Measurements from ENCODE around the gene CSTF2T.
"Not testable (repeated sequence)": the region's sequence is repeated elsewhere in the genome, so short reads cannot be mapped to it uniquely, and the experiment has no call there.

Gene CSTF2T

GRCh38 chr10:51696251-51696650, 3.1 kb downstream of the CSTF2T start:
- no peak for DNase-seq (ENCODE audit: low spot score)

GRCh38 chr10:51694086-51694768, 5.2 kb downstream of the CSTF2T start:
- DNase-seq (ENCODE audit: low spot score): no peak

- DNase-seq (ENCODE audit: low spot score): no peak
Observed at GRCh38 chr10:51691135-51691534, 8.3 kb downstream of the CSTF2T start.

- DNase-seq (ENCODE audit: low spot score): no peak
Observed at GRCh38 chr10:51689536-51689935, 9.9 kb downstream of the CSTF2T start.

- DNase-seq (ENCODE audit: low spot score): not testable (repeated sequence)
Observed at GRCh38 chr10:51688826-51689225, 10.6 kb downstream of the CSTF2T start.

GRCh38 chr10:51687296-51687695, 12.1 kb downstream of the CSTF2T start:
- DNase-seq (ENCODE audit: low spot score): no peak

GRCh38 chr10:51685768-51686167, 13.6 kb downstream of the CSTF2T start:
- DNase-seq (ENCODE audit: low spot score): no peak

- no peak for DNase-seq (ENCODE audit: low spot score)
Observed at GRCh38 chr10:51683031-51683691, 16.2 kb downstream of the CSTF2T start.

- no peak for DNase-seq (ENCODE audit: low spot score)
Observed at GRCh38 chr10:51679841-51680240, 19.6 kb downstream of the CSTF2T start.

GRCh38 chr10:51675088-51675487, 24.3 kb downstream of the CSTF2T start:
- DNase-seq (ENCODE audit: low spot score): no peak

- no peak for DNase-seq (ENCODE audit: low spot score)
Observed at GRCh38 chr10:51672039-51672535, 27.3 kb downstream of the CSTF2T start.

GRCh38 chr10:51669041-51669440, 30.4 kb downstream of the CSTF2T start:
- no peak for DNase-seq (ENCODE audit: low spot score)

GRCh38 chr10:51668336-51668689, 31.1 kb downstream of the CSTF2T start:
- no peak for DNase-seq (ENCODE audit: low spot score)

GRCh38 chr10:51667678-51668335, 31.6 kb downstream of the CSTF2T start:
- no peak for DNase-seq (ENCODE audit: low spot score)

GRCh38 chr10:51666456-51666855, 32.9 kb downstream of the CSTF2T start:
- DNase-seq (ENCODE audit: low spot score): no peak

- DNase-seq (ENCODE audit: low spot score): no peak
Observed at GRCh38 chr10:51663086-51663485, 36.3 kb downstream of the CSTF2T start.

GRCh38 chr10:51659344-51659743, 40.1 kb downstream of the CSTF2T start:
- no peak for DNase-seq (ENCODE audit: low spot score)

- no peak for DNase-seq (ENCODE audit: low spot score)
Observed at GRCh38 chr10:51658000-51658399, 41.4 kb downstream of the CSTF2T start.

GRCh38 chr10:51656503-51656902, 42.9 kb downstream of the CSTF2T start:
- no peak for DNase-seq (ENCODE audit: low spot score)

- DNase-seq (ENCODE audit: low spot score): no peak
Observed at GRCh38 chr10:51654918-51655317, 44.5 kb downstream of the CSTF2T start.

GRCh38 chr10:51653025-51653424, 46.4 kb downstream of the CSTF2T start:
- no peak for DNase-seq (ENCODE audit: low spot score)

GRCh38 chr10:51651063-51651462, 48.3 kb downstream of the CSTF2T start:
- no peak for DNase-seq (ENCODE audit: low spot score)

- no peak for DNase-seq (ENCODE audit: low spot score)
Observed at GRCh38 chr10:51649064-51649463, 50.3 kb downstream of the CSTF2T start.
